ENCODE measurements around the gene GPR107.

The GPR107 gene

GRCh38 chr9:130185017-130185416 is 131.3 kb downstream of the GPR107 start:
- Histone ChIP-seq H3K27ac (no peak overlapping the region), H3K36me3 (no peaks in the 10 kb centered on the region), H3K4me1 (ENCODE audit: control insufficient read depth in 1 of 2, insufficient read depth in 1 of 2, low read depth in 1 of 2, low read length in 1 of 2) (no peaks in the 10 kb centered on the region), H3K27me3 (peaks cover 6% of the 10 kb centered on the region), H3K9me3 (no peaks in the 10 kb centered on the region), H3K4me3 (ENCODE audit: low read depth in 1 of 2, low read length in 1 of 2) (no peak overlapping the region)
- TF ChIP-seq, protein P1, sequence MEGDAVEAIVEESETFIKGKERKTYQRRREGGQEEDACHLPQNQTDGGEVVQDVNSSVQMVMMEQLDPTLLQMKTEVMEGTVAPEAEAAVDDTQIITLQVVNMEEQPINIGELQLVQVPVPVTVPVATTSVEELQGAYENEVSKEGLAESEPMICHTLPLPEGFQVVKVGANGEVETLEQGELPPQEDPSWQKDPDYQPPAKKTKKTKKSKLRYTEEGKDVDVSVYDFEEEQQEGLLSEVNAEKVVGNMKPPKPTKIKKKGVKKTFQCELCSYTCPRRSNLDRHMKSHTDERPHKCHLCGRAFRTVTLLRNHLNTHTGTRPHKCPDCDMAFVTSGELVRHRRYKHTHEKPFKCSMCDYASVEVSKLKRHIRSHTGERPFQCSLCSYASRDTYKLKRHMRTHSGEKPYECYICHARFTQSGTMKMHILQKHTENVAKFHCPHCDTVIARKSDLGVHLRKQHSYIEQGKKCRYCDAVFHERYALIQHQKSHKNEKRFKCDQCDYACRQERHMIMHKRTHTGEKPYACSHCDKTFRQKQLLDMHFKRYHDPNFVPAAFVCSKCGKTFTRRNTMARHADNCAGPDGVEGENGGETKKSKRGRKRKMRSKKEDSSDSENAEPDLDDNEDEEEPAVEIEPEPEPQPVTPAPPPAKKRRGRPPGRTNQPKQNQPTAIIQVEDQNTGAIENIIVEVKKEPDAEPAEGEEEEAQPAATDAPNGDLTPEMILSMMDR (IDR thresholded peaks at IDR 0.05), result no peak

DNA sequence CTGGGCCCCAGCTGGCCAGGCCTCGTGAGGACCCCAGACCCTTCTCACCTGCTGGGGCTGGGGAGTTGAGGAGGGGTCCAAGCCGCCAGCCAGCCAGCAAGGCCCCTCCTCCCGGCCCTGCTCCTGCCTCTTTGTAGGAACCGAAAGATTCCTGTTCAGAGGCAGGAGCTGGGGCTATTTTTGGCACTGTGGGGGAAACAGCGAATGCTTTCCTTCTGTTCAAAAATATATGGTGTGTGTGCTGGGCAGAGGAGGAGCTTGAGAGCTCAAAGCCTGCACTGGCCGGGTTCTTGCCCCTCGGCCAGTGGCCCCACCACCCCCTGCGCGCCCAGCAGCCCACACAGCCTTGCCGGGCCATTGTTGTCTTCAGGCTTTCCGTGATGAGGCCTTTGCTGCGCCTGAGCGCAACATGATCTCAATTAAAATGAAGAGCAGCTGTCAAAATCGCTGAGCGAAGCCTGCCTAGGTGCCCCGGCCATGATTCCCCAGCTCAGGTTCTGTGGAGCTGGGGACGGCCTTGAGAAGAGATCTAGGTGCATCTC is 131.9 kb downstream of the GPR107 start:
- H3K27ac ChIP-seq, result no peak overlapping the region
- no peaks in the 10 kb centered on the region for H3K9me3 ChIP-seq
- H3K36me3 ChIP-seq, result no peaks in the 10 kb centered on the region
- peaks cover 6% of the 10 kb centered on the region for H3K27me3 ChIP-seq
- TF ChIP-seq, protein P1 (IDR thresholded peaks at IDR 0.05), result no peak
- no peak overlapping the region for H3K4me3 ChIP-seq (ENCODE audit: low read depth in 1 of 2, low read length in 1 of 2)
- H3K4me1 ChIP-seq (ENCODE audit: control insufficient read depth in 1 of 2, insufficient read depth in 1 of 2, low read depth in 1 of 2, low read length in 1 of 2), result no peaks in the 10 kb centered on the region

- Histone ChIP-seq H3K27ac (no peak overlapping the region), H3K4me1 (ENCODE audit: control insufficient read depth in 1 of 2, insufficient read depth in 1 of 2, low read depth in 1 of 2, low read length in 1 of 2) (no peaks in the 10 kb centered on the region)
Observed at GRCh38 chr9:130186051-130186450, 132.3 kb downstream of the GPR107 start.

GRCh38 chr9:130186839-130187522 is 133.3 kb downstream of the GPR107 start:
- no peaks in the 10 kb centered on the region for H3K36me3 ChIP-seq
- no peak overlapping the region for H3K4me3 ChIP-seq (ENCODE audit: low read depth in 1 of 2, low read length in 1 of 2)
- H3K27ac ChIP-seq, result no peak overlapping the region
- H3K9me3 ChIP-seq, result no peaks in the 10 kb centered on the region
- peaks cover 6% of the 10 kb centered on the region for H3K27me3 ChIP-seq
- TF ChIP-seq, protein P1 (IDR thresholded peaks at IDR 0.05), result no peak
- H3K4me1 ChIP-seq (ENCODE audit: control insufficient read depth in 1 of 2, insufficient read depth in 1 of 2, low read depth in 1 of 2, low read length in 1 of 2), result no peaks in the 10 kb centered on the region

More at GRCh38 chr9:130186051-130186450, 132.3 kb downstream of the GPR107 start:
- H3K4me3 ChIP-seq (ENCODE audit: low read depth in 1 of 2, low read length in 1 of 2), result no peak overlapping the region
- peaks cover 6% of the 10 kb centered on the region for H3K27me3 ChIP-seq
- H3K36me3 ChIP-seq, result no peaks in the 10 kb centered on the region
- TF ChIP-seq, protein P1 (IDR thresholded peaks at IDR 0.05), result no peak
- H3K9me3 ChIP-seq, result no peaks in the 10 kb centered on the region

DNA sequence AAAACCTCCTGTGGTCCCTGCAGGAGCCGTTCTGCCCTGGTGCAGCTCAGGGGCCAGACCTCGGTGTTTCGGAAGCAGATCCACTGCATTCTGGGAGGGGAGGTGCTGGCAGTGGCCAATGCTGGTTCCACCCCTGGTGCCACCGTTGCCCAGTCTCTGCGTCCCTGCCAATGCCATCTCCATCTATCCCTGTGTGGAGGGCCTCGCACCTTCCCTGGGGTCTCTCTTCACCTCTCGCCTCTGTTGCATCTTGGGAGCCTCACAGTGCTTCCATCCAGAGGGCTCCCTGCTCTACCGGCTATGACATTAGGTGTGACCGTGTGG is 133.8 kb downstream of the GPR107 start:
- H3K27me3 ChIP-seq, result peaks cover 6% of the 10 kb centered on the region
- no peak overlapping the region for H3K4me3 ChIP-seq (ENCODE audit: low read depth in 1 of 2, low read length in 1 of 2)
- no peaks in the 10 kb centered on the region for H3K9me3 ChIP-seq
- TF ChIP-seq, protein P1 (IDR thresholded peaks at IDR 0.05), result no peak
- no peaks in the 10 kb centered on the region for H3K36me3 ChIP-seq
- no peaks in the 10 kb centered on the region for H3K4me1 ChIP-seq (ENCODE audit: control insufficient read depth in 1 of 2, insufficient read depth in 1 of 2, low read depth in 1 of 2, low read length in 1 of 2)
- H3K27ac ChIP-seq, result no peak overlapping the region

Data from neutrophil (primary cell).